CD4-positive, alpha-beta T cell treated with Interleukin-2 at 100 ng/mL for 4 hours (primary cell): ENCODE data around the gene LAPTM5.
"Not testable (repeated sequence)": the region's sequence is repeated elsewhere in the genome, so short reads cannot be mapped to it uniquely, and the experiment has no call there.

Experiments used
- DNase-seq: peaks from one replicate; pipeline ENCODE4 v3.0.0-alpha.2; 2020; ENCODE audit warnings: low spot score

LAPTM5 gene

GRCh38 chr1:30757352-30758120 lies at the start of gene LAPTM5:
LAPTM5 (minus strand) TSS chr1:30757774; CDS start chr1:30757745, 29 bp downstream.
- DNase-seq = peak; percentile 58

GRCh38 chr1:30806381-30807317 lies 49.1 kb upstream of the LAPTM5 start:
- DNase-seq = no peak

GRCh38 chr1:30805304-30806003 lies 47.9 kb upstream of the LAPTM5 start:
- DNase-seq = no peak

- no peak for DNase-seq
These were observed 47.2 kb upstream of the LAPTM5 start for GRCh38 chr1:30804822-30805221.

- no peak for DNase-seq
These were observed 46.8 kb upstream of the LAPTM5 start for GRCh38 chr1:30804352-30804751.

GRCh38 chr1:30803562-30803961 lies 46.0 kb upstream of the LAPTM5 start:
- no peak for DNase-seq

GRCh38 chr1:30801771-30802198 lies 44.2 kb upstream of the LAPTM5 start:
- DNase-seq = peak; percentile 77

- no peak for DNase-seq
These were observed 41.6 kb upstream of the LAPTM5 start for GRCh38 chr1:30799233-30799511.

- no peak for DNase-seq
These were observed 41.0 kb upstream of the LAPTM5 start for GRCh38 chr1:30798389-30799232.

GRCh38 chr1:30795026-30795425 lies 37.5 kb upstream of the LAPTM5 start:
- DNase-seq = no peak

GRCh38 chr1:30794260-30794659 lies 36.7 kb upstream of the LAPTM5 start:
- DNase-seq = no peak

- no peak for DNase-seq
These were observed 35.6 kb upstream of the LAPTM5 start for GRCh38 chr1:30793209-30793608.

- no peak for DNase-seq
These were observed 34.3 kb upstream of the LAPTM5 start for GRCh38 chr1:30791868-30792267.

GRCh38 chr1:30790850-30791778 lies 33.5 kb upstream of the LAPTM5 start:
- peak; percentile 17 for DNase-seq

GRCh38 chr1:30790256-30790525 lies 32.6 kb upstream of the LAPTM5 start:
- DNase-seq = not testable (repeated sequence)

- DNase-seq = no peak
These were observed 32.0 kb upstream of the LAPTM5 start for GRCh38 chr1:30789388-30790255.

- no peak for DNase-seq
These were observed 31.2 kb upstream of the LAPTM5 start for GRCh38 chr1:30788580-30789387.

GRCh38 chr1:30787856-30788495 lies 30.4 kb upstream of the LAPTM5 start:
- no peak for DNase-seq
